Stimulated activated CD4-positive, alpha-beta T cell treated with anti-CD3 and anti-CD28 coated beads, Interleukin-1b, Interleukin-23, amount 100 ng/mL, for 48 hours (primary cell): ENCODE data around the gene PFDN1.

Source experiments
- DNase-seq: peaks from one replicate; pipeline ENCODE4 v3.0.0-alpha.2; 2020

Gene PFDN1

GRCh38 chr5:140295414-140295813, 7.5 kb downstream of the PFDN1 start:
- no peak for DNase-seq

GRCh38 chr5:140294753-140295152, 8.1 kb downstream of the PFDN1 start:
- DNase-seq, result no peak

- no peak for DNase-seq
Measured at GRCh38 chr5:140293849-140294100, 9.1 kb downstream of the PFDN1 start.

- no peak for DNase-seq
Measured at GRCh38 chr5:140293091-140293848, 9.6 kb downstream of the PFDN1 start.

- no peak for DNase-seq
Measured at GRCh38 chr5:140292212-140293036, 10.5 kb downstream of the PFDN1 start.

- no peak for DNase-seq
Measured at GRCh38 chr5:140287801-140288521, 14.9 kb downstream of the PFDN1 start.

GRCh38 chr5:140286424-140286823, 16.5 kb downstream of the PFDN1 start:
- no peak for DNase-seq

GRCh38 chr5:140284013-140284412, 18.9 kb downstream of the PFDN1 start:
- DNase-seq, result no peak

GRCh38 chr5:140282266-140282665, 20.6 kb downstream of the PFDN1 start:
- no peak for DNase-seq

GRCh38 chr5:140275837-140276236, 27.1 kb downstream of the PFDN1 start:
- DNase-seq, result no peak

- DNase-seq, result no peak
Measured at GRCh38 chr5:140273401-140273877, 29.5 kb downstream of the PFDN1 start.

- no peak for DNase-seq
Measured at GRCh38 chr5:140270008-140270407, 32.9 kb downstream of the PFDN1 start.

GRCh38 chr5:140267559-140268018, 35.3 kb downstream of the PFDN1 start:
- DNase-seq, result no peak

- DNase-seq, result no peak
Measured at GRCh38 chr5:140267201-140267540, 35.7 kb downstream of the PFDN1 start.

GRCh38 chr5:140266471-140267200, 36.3 kb downstream of the PFDN1 start:
- no peak for DNase-seq

- no peak for DNase-seq
Measured at GRCh38 chr5:140265845-140266244, 37.1 kb downstream of the PFDN1 start.

- DNase-seq, result no peak
Measured at GRCh38 chr5:140262839-140263238, 40.1 kb downstream of the PFDN1 start.

- no peak for DNase-seq
Measured at GRCh38 chr5:140262221-140262620, 40.7 kb downstream of the PFDN1 start.

- DNase-seq, result no peak
Measured at GRCh38 chr5:140261403-140262171, 41.3 kb downstream of the PFDN1 start.

GRCh38 chr5:140260089-140260656, 42.7 kb downstream of the PFDN1 start:
- no peak for DNase-seq

- DNase-seq, result no peak
Measured at GRCh38 chr5:140259500-140259899, 43.4 kb downstream of the PFDN1 start.

- DNase-seq, result no peak
Measured at GRCh38 chr5:140258873-140259272, 44.0 kb downstream of the PFDN1 start.
